DMS79 (cell line): ENCODE data around the gene POU2F1.
"Not testable (repeated sequence)": the region's sequence is repeated elsewhere in the genome, so short reads cannot be mapped to it uniquely, and the experiment has no call there.

Source experiments
- DNase-seq: peaks from one replicate; lab custom pipeline; 2025; lab: John Stamatoyannopoulos, UW

The POU2F1 gene

GRCh38 chr1:167314671-167315070 is 94.0 kb downstream of the POU2F1 start:
- no peak for DNase-seq

DNA sequence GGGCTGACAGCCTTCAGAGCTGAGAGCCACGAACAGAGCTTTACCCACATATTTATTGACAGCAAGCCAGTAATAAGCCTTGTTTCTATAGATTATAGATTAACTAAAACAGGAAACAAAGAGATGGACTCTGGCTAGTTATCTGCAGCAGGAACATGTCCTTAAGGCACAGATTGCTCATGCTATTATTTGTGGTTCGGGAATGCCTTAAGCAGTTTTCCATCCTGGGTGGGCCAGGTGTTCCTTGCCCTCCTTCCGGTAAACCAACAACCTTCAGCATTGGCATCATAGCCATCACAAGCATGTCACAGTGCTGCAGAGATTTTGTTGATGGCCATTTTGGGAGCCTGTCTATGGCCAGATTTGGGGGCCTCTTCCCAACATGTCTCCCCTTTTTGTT is 96.8 kb downstream of the POU2F1 start:
- no peak for DNase-seq

DNA sequence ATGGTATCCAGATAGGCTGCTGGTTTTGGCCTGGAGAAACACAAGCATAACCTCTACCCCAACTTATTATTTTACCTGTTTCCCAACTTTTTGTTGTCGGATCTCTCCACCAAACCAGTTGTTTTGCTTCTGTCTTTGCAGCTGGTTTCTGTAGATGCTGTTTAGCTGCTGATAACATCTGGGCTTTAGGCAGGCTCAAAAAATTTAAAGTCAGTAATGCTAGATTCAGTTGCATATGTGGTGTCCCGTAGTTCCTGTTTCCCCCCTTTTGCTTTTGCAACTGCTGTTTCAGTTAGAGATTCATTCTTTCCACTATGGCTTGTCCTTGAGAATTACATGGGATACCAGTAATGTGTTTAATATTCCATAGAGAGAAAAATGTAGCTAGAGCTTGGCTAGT is 98.5 kb downstream of the POU2F1 start:
- not testable (repeated sequence) for DNase-seq

DNA sequence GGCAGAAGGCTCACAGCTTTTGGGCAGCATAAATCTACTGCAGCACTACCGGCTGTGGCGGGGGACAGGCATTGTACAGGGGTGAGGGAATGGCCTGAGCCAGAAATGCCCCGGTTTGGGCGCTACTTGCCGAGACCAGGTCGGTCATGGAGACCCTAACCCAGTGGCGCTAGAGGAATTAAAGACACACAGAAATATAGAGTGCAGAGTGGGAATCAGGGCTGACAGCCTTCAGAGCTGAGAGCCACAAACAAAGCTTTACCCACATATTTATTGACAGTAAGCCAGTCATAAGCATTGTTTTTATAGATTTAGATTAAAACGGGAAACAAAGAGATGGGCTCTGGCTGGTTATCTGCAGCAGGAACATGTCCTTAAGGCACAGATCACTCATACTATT is 101.8 kb downstream of the POU2F1 start:
- no peak for DNase-seq

- DNase-seq: no peak
Measured at GRCh38 chr1:167325151-167325550, 104.5 kb downstream of the POU2F1 start.

- no peak for DNase-seq
Measured at GRCh38 chr1:167328306-167328815, 107.7 kb downstream of the POU2F1 start.

DNA sequence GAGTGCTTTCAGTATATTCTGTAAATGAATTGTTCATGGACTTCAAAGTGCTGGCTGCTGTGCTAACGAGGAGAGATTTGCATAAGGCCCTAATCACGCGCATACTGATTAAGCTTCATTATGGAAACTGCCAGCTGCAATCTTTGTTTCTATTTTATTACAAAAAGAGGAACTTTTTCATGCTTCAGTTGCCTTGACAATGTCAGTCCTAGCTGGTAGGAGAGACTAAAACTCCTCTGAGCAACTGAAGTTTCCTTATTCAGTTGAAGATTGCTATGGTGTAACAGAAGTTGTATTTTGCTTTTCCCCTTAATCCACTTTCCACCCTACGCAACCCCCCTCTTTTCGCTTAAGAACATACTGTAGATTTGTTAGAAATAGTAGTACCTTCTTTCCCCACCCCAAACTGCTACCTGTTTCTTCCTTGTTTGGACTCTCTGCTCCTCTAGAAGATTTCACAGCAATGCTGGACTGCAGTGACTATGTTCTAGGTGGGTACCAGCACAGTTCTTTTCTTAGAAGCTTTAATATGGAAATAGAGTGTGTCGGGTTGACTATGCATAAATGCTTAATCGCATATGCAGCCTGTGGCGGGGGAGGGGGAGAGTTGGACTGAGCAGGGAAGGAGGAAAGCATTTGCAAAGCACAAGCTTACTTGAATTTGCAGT is 108.3 kb downstream of the POU2F1 start:
- no peak for DNase-seq

GRCh38 chr1:167330601-167331293 is 110.1 kb downstream of the POU2F1 start:
- no peak for DNase-seq

- no peak for DNase-seq
Measured at GRCh38 chr1:167331650-167332049, 111.0 kb downstream of the POU2F1 start.

- no peak for DNase-seq
Measured at GRCh38 chr1:167332503-167332902, 111.8 kb downstream of the POU2F1 start.

DNA sequence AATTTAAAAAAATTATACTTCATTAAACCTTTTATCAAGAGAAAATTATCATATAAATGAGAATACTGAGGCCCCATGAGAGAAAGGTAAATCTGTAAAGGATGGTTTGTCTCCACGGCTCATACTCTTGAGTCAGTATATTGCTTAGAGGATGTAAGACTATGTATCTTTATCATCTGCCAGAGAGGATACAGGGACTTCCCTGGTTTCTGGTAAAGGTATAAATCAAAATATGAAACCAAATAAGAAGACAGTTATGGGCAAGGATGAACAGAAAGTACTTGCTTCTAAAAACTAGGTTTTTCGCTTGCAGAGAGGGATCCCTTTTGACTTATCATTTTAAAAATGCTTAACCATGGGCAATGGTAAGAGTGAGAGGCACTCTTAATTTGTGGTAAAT is 112.4 kb downstream of the POU2F1 start:
- no peak for DNase-seq

DNA sequence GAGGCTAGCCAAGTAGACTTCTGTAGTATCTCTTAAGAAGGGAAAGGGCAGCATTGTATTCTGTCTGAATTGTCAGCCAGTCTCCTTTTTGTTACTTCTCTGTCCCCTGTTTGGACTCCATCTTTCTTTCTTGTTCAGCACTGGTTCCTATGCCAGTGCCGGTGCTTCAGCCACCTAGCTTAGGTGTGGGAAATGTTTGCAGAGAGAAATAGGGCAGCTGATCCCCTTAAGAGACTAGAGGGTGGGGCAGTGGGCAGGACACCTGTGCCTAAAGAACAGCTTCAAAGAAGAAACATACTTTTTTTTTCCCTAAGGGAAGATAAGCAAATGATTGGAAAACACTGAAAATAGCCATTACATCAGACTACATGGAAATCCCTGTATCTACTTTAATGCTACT is 113.0 kb downstream of the POU2F1 start:
- no peak for DNase-seq

DNA sequence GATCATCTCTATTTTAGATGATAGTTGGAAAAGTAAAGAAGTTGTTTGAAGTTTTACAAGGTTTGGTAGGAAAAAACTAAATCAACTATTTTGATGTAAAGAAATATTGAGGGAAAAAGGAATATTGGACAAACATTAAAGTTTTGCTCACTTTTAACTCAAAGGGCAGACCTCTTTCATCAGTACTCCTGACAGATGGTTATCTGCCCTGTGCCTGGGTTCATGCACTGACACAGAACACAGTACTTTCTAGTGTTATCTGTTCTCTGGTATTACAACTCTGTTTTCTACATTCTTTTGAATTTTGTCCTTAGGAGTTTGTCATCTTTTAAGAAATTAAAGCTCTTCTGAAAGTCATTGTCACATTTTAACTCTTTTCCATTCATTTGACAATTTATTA is 118.7 kb downstream of the POU2F1 start:
- DNase-seq: no peak

DNA sequence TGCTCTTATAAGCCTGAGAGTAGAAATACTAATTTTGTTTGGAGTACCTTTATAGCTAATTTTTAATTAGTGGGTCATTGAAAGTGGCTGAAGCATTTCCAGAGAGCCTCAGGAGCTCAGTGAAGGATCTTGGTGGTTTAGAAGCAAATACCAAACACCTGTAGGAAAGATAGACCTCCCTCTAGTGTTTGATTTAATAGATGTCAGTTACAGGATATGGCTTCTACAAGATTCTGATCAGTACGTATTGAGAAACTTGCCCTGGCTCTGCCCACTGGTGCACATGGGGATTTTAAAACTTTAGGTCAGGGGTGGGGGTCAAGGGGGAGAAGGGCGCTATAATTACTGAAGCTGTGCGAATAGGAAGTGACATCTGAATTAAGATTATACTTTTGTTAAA is 122.2 kb downstream of the POU2F1 start:
- DNase-seq: peak; percentile 72

- no peak for DNase-seq
Measured at GRCh38 chr1:167344112-167344511, 123.4 kb downstream of the POU2F1 start.

- no peak for DNase-seq
Measured at GRCh38 chr1:167344615-167345385, 124.1 kb downstream of the POU2F1 start.

- DNase-seq: no peak
Measured at GRCh38 chr1:167345386-167345733, 124.7 kb downstream of the POU2F1 start.

GRCh38 chr1:167357305-167357704 is 136.6 kb downstream of the POU2F1 start:
- DNase-seq: no peak

GRCh38 chr1:167359295-167359694 is 138.6 kb downstream of the POU2F1 start:
- no peak for DNase-seq

GRCh38 chr1:167360120-167360519 is 139.4 kb downstream of the POU2F1 start:
- DNase-seq: no peak

- no peak for DNase-seq
Measured at GRCh38 chr1:167362638-167363037, 142.0 kb downstream of the POU2F1 start.

DNA sequence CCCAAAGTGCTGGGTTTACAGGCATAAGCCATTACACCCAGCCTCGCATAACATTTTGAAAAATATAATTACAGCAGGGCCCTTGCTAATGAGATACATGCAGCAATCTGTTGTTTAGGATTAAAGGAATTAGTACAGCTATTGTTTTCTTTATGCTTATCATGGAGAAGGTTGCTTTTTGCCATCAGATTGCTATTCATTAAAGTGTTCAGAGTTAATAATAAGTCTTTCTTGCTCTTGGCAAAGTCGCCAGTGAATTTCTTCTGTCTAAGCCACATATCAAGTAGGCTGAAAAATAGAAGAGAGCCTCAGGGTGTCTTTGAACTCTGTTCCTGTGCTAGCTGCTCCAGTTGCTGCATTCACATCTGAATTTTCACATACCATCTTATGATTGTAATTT is 144.1 kb downstream of the POU2F1 start:
- no peak for DNase-seq

GRCh38 chr1:167365360-167365759 is 144.7 kb downstream of the POU2F1 start:
- no peak for DNase-seq
